OCI-M1 (cell line): ENCODE results near the gene CD300LB.
"Not testable (repeated sequence)": the region's sequence is repeated elsewhere in the genome, so short reads cannot be mapped to it uniquely, and the experiment has no call there.

Source experiments
- DNase-seq: peaks from one replicate; lab custom pipeline; 2025; lab: John Stamatoyannopoulos, UW

Gene CD300LB

DNA sequence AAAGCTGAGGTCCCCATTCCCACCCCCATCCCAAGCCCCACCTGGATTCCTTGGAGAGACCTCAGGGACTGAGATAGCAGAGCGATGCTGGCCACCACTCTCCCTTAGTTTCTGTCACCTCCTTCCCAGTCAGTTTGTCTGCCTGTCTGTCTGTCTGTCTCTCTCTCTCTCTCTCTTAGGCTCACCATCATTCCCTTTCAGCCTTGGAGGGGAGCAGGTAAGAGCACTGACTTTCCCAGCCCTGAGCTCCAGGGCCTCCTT lies 5.9 kb downstream of the CD300LB start:
- no peak for DNase-seq

DNA sequence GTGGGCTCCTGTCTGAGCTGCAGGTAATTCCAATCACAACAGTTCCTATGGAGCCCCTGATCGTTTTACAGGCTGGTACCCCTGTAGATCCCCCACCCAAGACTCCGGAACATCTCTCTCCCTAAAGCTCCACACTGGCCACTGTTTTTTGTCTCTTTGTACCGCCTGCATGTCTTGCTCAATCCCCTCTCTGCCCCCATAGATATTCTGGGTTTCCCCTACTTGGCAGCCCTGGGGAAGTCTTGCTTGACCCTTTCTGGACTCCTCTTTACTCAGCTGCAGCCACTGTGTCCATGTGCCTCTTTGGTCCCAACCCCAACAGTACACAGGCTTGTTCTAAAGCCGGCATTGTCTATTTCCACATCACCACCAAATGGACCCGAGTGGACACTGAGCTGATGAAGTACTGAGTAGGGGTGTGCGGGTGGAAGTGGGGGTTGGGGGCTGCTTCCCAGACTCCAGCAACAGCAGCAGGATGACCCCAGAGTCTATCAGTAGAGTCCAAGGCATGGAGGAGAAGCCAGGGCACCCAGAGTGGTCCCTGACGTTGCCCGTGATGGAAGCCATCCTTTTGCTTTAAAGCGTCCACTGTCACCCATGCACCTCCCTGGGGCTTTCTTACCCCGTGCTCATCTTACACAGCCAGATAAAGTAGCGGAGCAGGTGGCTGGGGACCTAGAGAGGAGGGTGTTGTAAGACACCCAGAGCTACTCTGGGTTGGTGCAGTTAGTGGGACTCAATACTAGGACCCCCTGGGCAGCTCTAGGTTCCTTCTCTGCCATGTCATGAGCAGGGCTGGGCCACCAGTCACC lies 6.4 kb downstream of the CD300LB start:
- no peak for DNase-seq

DNA sequence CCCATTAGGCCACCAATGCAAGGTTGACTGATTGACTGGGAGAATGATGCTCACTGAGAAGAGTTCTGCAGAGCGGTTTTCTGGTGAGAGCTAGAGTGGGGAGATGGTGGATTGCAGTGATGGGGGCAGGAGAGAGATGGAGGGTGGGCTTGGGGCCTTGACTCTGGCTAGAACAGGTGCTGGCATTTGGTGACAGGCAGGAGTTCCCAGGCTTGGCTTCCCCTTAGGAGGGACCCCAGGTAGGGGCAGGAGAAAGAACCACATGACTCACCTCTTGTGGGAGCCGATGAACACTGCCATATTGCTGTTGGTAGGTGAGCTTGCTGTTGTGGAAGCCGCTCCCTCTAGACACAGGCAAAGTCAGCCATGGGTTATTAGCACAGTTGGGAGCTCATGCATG lies 8.0 kb downstream of the CD300LB start:
- DNase-seq, result no peak

DNA sequence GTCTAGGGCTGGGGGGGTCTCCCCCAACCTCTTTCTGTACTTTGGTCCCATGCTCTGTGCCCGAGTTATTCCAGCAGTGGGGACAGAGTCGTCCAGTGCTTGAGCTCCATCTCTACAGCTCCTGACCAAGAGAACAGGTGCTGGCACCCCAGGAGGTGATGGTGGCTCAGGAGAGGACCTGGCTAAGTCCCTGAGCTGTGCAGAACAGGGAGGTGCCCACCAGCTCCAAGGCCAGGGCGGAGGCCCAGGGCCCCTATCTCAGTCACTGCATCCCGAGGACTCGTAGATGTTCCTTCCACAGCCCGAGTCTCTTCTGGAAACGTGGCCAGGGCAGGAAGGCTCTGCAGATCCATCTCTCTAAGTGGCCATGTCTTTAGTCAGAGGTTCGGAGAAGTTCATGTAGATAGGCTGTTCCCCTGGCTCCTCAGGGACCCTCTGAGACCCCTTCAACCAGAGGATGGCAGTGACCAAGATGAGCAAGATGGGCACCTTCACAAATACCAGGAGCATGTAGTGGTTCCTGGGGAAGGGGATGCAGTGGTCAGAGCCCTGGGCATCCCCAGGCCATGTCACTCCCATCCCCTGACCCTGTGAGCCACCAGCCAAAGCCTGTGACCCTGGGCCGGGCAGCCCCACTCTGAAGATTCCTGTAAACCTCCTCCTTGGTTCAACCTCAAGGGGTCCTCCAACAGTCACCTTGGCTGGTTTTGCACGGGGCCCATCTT lies 8.7 kb downstream of the CD300LB start:
- DNase-seq, result no peak

DNA sequence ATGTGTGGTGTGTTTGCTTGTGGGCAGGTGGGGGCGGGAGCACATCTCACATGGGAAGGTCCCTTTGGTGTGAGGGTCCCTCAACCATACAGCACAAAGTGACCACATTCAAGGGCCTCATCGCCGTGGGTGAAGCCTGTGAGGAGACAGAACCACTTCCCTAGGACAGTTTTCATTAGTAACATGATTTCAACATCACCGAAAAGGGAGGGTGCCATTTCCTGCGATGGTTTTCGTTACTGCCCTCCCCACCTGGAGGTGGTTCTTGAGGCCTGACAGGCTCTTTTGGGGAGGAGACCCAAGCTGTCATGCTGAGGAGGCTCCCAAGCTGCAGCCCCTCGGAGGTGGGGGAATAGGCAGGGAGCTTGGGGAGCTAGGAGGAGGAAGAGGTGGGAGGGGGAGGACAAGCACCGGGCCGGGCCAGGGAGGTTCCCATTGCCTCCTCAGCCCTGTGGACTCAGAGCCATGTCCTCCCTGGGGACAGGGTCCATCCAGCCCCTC lies 9.5 kb downstream of the CD300LB start:
- no peak for DNase-seq

DNA sequence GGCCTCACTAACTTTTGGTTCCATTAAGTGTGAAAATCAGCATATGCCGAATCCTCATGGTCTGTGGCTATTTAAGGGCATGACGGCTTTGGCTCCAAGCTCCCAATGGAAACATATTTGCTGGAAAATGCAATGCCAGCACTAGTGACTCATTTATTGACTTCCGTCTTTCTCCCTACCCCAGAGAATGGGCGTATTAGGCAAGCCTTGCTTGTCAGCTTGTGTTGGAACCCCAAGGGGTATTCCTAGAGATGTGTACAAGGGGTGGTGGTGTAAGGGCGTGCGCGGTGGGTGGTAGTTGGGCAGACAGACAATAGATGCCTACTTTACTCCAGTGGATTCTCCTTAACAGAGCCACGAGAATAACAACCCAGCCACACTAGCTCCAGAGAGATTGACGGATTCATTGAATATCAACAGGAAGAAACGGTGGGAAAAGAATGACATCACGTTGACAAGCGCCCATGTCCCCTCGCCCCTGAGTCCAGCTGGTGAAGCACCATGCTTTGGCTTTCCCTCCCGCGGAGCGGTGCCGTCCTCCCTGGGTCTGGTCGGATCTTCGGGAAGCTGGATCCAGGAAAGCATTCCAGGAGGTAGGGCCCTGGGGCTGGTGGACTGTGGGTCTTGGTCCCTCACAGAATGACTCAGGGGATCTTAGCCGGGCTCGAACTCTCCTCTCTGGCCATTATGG lies 10.3 kb downstream of the CD300LB start:
- no peak for DNase-seq

DNA sequence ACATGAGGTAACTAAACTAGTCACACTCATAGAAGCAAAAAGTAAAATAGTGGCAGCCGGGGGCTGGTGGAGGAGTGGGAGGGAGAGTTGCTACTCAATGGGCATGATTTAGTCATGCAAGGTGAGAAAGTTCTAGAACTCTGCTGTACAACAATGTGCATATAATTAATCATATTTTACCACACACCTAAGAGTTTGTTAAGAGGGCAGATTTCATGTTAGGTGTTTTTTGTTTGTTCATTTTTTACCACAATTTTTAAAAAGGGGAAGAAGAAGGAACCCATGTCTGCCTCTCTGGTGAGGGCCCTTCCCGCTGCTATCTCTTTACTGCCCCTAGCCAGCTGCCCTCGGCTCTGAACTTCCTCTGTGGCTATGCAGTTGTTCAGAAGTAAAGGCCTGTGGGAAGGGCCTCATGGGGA lies 11.2 kb downstream of the CD300LB start:
- DNase-seq, result peak; percentile 52

DNA sequence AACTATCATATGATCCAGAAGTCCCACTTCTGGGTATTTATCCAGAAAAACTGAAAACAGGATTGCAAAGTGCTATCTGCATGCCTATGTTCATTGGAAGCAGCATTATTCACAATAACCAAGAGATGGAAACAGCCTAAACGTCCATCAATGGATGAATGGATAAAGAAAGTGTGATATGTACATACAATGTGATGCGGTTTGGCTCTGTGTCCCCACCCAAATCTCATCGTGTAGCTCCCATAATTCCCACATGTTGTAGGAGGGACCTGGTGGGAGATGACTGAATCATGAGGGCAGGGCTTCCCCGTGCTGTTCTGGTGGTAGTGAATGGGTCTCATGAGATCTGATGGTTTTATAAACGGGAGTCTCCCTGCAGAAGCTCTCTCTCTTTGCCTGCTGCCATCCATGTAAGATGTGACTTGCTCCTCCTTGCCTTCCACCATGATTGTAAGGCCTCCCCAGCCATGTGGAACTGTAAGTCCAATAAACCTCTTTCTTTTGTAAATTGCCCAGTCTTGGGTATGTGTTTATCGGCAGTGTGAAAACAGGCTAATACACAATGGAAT lies 12.8 kb downstream of the CD300LB start:
- DNase-seq, result not testable (repeated sequence)

DNA sequence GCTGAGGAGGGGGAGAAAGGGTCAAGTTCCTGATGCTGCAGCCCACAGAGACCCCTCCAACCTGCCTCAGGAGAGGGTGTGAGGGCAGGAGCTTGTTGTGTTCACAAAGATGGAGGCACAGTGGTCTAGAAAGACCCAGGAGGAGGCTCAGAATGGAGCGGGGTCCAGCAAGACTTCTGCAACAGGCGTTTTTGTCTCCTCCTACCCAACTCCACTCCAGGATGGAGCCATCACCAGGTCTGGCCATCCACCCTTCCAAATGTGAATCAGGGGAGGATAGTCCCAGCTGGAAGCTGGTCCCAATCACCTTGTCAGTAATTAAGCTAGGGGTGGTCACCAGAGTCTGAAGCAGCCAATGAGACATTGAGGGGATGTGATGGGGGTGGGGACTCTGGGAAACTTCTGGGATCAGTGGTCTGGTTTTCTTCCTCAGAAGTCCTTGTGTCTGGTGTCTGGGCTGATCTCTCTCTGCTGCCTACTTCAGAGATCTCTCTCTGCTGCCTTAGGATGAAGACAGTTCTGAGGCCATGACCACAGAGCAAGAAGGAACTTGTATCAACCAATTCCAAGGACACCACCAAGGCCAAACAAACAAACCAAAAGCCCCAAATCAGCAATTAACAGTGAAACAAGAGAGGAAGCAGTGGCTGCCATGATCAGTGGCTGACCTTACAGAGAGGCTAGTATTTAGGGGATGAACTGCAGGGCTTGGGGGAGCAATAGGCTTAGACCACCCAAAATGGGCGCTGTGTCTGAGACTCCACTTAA lies 14.5 kb downstream of the CD300LB start:
- no peak for DNase-seq

DNA sequence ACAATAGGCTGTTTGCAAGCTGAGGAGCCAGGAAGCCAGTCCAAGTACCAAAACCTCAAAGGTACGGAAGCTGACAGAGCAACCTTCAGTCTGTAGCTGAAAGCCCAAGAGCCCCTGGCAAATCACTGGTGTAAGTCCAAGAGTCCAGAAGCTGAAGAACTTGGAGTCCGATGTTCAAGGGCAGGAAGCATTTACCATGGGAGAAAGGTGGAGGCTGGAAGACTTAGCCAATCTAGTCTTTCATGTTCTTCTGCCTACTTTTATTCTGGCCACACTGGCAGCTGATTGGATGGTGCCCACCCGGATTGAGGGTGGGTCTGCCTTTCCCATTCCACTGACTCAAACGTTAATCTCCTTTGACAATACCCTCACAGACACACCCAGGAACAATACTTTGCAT lies 15.3 kb downstream of the CD300LB start:
- DNase-seq, result no peak

DNA sequence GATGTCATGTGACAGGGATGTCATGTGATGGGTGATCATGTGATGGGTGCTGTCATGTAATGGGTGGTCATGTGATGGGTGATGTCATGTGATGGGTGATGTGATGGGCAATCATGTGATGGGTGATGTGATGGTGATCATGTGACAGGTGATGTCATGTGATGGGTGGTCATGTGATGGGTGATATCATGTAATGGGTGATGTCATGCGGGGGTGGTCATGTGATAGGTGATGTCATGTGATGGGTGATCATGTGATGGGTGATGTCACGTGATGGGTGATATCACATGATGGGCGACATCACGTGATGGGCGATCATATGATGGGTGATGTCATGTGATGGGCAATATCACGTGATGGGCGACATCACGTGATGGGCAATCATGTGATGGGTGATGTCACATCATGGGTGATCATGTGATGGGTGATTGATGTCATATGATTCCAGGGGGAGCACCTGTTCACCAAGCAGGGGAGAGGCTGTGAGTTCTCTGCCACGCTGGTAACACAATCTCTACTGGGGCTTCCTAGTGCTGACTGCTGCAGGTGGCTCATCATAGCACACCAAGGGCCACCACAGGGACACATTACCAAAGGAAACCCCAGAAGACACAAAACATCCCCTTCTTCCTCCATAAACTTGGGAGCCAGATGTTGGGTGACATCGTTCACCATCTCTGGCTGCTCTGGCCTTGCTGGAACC lies 16.5 kb downstream of the CD300LB start:
- DNase-seq, result no peak

DNA sequence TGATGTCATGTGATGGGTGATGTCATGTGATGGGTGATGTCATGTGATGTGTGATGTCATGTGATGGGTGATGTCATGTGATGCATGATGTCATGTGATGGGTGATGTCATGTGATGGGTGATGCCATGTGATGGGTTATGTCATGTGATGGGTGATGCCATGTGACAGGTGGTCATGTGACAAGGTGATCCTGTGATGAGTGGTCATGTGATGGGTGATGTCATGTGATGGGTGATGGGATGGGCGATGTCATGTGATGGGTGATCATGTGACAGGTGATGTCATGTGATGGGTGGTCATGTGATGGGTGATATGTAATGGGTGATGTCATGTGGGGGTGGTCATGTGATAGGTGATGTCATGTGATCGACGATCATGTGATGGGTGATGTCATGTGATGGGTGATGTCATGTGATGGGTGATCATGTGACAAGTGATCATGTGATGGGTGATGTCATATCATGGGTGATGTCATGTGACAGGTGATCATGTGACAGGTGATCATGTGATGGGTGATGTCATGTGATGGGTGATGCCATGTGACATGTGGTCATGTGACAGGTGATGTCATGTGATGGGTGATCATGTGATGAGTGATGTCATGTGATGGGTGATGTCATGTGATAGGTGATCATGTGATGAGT lies 17.2 kb downstream of the CD300LB start:
- peak; percentile 63 for DNase-seq

DNA sequence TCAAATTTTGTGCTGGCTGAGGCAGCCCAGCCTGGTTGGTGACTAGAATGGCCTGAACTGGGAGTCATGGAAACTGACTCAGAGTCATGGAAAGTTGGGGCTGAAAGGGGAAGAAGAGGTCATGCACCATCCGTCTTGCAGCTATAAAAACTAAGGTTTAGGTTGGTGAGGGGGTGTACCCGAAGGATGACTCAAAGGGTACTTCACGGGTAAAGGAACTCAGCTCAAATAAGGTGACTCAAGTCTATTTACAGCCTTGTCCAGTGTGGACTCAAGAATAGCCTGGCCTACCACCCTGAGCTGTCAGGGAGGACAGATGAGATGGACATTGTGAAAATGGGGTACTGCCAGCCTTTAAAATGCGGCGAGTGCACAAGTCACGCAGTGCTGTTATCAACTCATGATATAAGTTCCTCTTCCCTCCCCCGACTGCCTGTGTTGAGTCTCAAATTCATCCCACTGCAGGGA lies 18.6 kb downstream of the CD300LB start:
- peak; percentile 66 for DNase-seq

DNA sequence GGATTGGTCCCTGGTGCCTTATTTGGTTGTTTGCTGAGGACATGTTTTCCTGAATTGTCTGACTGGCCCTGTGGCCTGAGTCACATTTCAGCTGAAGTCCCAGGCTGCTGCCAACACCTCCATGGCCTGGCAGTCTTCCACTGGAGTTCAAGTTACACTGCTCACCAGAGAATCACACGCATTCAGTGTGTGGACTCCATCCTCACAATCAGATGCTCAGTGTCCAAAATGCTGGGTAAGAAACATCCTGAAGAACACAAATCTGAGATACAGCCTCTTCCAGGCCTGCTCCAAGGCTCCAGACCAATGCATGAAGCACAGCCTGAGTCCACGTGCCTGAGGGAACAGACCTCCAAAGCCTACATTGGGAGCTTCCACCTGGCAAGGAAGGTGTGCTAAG lies 19.2 kb downstream of the CD300LB start:
- DNase-seq, result no peak

DNA sequence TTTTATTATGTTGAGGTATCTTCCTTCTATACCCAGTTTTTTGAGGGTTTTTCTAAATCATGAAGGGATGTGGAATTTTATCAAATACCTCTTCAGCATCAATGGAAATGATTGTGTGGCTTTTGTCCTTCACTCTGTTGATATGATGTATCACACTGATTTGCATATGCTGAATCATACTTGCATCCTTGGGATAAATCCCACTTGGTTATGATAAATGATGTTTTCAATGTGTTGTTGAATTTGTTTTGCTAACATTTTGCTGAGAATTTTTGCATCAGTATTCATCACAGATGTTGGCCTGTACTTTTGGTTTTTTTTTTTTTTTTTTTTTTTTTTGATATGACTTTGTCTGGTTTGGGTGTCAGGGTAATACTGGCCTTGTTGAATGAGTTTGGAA lies 23.1 kb downstream of the CD300LB start:
- no peak for DNase-seq

DNA sequence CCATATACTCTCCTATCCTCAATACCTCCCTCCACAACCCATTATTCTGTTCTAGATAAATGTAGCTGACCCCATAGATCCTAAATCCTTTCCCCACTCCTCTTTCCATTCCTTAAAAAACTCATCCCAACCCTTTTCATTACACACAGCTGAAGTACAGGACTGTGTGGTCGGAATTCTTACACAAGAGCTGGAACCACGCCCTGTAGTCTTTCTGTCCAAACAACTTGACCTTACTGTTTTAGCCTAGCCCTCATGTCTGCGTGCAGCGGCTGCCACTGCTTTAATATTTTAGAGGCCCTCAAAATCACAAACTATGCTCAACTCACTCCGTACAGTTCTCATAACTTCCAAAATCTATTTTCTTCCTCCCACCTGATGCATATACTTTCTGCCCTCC lies 27.3 kb downstream of the CD300LB start:
- not testable (repeated sequence) for DNase-seq

DNA sequence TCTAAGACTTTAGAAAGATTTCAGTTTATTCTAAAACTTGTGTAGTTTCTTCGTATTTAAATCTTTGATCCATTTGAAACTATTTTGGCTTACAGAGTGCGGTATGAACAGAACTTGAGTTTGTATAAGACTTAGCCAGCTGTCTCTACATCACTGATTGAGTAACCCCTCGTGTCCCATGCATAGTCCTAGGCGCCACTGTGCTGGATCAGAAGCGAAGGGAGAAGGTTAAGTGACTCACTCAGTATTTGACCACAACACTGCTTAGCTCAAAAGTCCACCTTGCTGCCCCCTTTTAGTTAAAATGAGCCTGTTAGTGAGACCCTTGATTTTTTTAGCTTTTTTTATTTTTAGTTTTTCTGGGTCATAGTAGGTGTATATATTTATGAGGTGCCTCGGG lies 28.4 kb downstream of the CD300LB start:
- DNase-seq, result no peak

DNA sequence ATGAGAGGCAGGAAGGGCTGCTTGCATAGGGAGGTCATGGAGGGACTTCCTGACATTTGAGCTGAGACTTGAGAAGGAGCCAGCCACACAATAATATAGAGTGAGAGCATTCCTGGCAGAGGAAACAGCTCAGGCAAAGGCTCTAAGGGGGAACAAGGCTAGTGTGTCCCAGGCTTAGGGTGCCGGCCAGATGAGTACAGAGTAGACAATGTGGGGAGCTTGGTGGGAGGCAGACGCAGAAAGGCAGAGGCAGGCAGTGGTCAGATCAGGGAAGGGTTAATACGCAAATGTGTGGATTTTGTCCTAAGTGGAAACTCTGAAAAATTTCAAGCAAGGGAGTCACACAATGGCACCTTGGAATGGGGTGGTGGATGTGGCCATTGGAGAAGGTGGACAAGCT lies 31.3 kb downstream of the CD300LB start:
- no peak for DNase-seq

DNA sequence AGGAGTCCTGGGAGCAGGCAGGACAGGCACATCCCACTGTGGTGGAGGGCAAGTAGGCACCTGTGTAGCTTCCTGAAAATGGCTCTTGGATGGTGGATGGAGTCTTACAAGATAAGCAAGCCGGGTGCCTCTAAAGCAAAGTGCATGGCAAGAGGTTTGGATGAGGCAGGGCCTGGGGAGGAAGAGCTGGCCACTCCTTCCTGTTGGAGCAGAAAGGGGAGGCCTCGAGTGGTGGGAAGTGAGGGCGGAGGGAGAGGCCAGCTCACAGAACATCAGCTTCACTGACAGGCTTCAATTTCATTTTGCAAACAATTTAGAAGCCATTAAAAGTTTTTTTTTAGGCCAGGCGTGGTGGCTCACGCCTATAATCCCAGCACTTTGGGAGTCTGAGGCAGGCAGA lies 33.8 kb downstream of the CD300LB start:
- no peak for DNase-seq

DNA sequence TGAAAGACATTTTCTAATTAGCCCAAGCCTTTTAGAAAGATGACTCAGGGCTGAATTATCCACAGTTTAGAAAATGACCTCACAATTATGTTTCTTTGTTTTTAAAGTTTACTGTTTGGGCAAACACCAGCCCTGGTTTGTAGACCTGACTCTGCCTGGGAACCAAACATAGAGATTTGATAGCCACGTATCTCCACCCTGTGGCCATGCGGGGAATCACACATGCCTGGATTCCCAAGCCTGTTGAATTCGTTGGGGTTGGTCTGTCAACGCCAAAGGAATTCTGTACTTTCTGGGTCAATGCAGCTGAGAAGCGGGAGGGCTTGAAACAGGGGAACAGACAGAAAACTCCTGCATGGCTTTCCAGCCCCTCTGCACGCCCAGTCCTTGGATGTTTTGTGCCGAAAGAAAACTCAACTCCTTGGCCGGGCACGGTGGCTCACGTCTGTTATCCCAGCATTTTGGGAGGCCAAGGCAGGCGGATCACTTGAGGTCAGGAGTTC lies 37.9 kb downstream of the CD300LB start:
- DNase-seq, result peak; percentile 79
